OCI-LY1 (cell line): ENCODE measurements around the gene STX8.
A peak's percentile ranks its signal among the peaks of the same experiment; 100 is the strongest.
"Not testable (repeated sequence)": the region's sequence is repeated elsewhere in the genome, so short reads cannot be mapped to it uniquely, and the experiment has no call there.

ENCODE experiments used
- H2AFZ ChIP-seq: fragments of 200-600 bp; sonication (generic), shearing (Covaris generic); 2 replicates; pipeline ENCODE4 v1.6.0; 2014; ENCODE audit warnings: antibody characterized with exemption, mild to moderate bottlenecking, low read length
- H3F3A ChIP-seq: fragments of 200-600 bp; sonication (generic), shearing (Covaris generic); 2 replicates; pipeline ENCODE4 v1.6.0; 2014; ENCODE audit warnings: mild to moderate bottlenecking, antibody characterized with exemption, low read length, moderate library complexity; ENCODE audit not compliant: insufficient read depth
- H3K27ac ChIP-seq: fragments of 200-600 bp; sonication (generic); 2 replicates; pipeline ENCODE4 v1.5.1; 2014; ENCODE audit warnings: low read length, mixed run types, mild to moderate bottlenecking, low read depth; ENCODE audit not compliant: poor library complexity, severe bottlenecking
- H3K27me3 ChIP-seq: fragments of 200-600 bp; sonication (generic); 2 replicates; pipeline ENCODE4 v1.6.0; 2014; ENCODE audit warnings: antibody characterized with exemption, mild to moderate bottlenecking, low read length, moderate library complexity; ENCODE audit not compliant: insufficient read depth
- H3K36me3 ChIP-seq: fragments of 200-600 bp; sonication (generic); 2 replicates; pipeline ENCODE4 v1.6.1; 2014; ENCODE audit warnings: mild to moderate bottlenecking, antibody characterized with exemption, low read length, moderate library complexity, mixed read lengths; ENCODE audit not compliant: insufficient read depth
- H3K4me1 ChIP-seq: fragments of 200-600 bp; sonication (generic); 2 replicates; pipeline ENCODE4 v1.5.1; 2014; ENCODE audit warnings: mild to moderate bottlenecking, low read length, moderate library complexity; ENCODE audit not compliant: insufficient read depth, severe bottlenecking
- H3K4me2 ChIP-seq: fragments of 200-600 bp; sonication (generic), shearing (Covaris generic); 2 replicates; pipeline ENCODE4 v1.6.1; 2014; ENCODE audit warnings: low read length
- H3K4me3 ChIP-seq: fragments of 200-600 bp; sonication (generic); 2 replicates; pipeline ENCODE4 v1.5.1; 2014; ENCODE audit warnings: low read length, low read depth, mild to moderate bottlenecking, mixed read lengths; ENCODE audit not compliant: poor library complexity, severe bottlenecking
- H3K79me2 ChIP-seq: fragments of 200-600 bp; shearing (Covaris generic); 2 replicates; pipeline ENCODE4 v1.6.1; 2016; ENCODE audit warnings: mixed run types, low read length, mixed read lengths; ENCODE audit not compliant: insufficient read depth
- H3K9ac ChIP-seq: fragments of 200-600 bp; sonication (generic), shearing (Covaris generic); 2 replicates; pipeline ENCODE4 v1.6.1; 2014; ENCODE audit warnings: mild to moderate bottlenecking, low read length, mixed read lengths
- H3K9me2 ChIP-seq: fragments of 200-600 bp; sonication (generic), shearing (Covaris generic); 2 replicates; pipeline ENCODE4 v1.6.1; 2014; ENCODE audit warnings: low read depth, mild to moderate bottlenecking, low read length, mixed read lengths
- H3K9me3 ChIP-seq: fragments of 200-600 bp; shearing (Covaris generic); 2 replicates; pipeline ENCODE4 v1.6.1; 2014; ENCODE audit warnings: low read length, mixed read lengths
- H4K20me1 ChIP-seq: fragments of 200-600 bp; sonication (generic), shearing (Covaris generic); 2 replicates; pipeline ENCODE4 v1.6.0; 2016; ENCODE audit warnings: mild to moderate bottlenecking, low read length; ENCODE audit not compliant: insufficient read depth
- EZH2 ChIP-seq: fragments of 200-600 bp; sonication (generic), shearing (Covaris generic); IDR thresholded peaks from 2 replicates; pipeline ENCODE4 v1.8.0; 2017; ENCODE audit warnings: borderline replicate concordance, mixed run types, mild to moderate bottlenecking, antibody characterized with exemption, low read length, moderate library complexity, mixed read lengths
- TF ChIP-seq, protein P1 (sequence below): fragments of 200-600 bp; sonication (generic), shearing (Covaris generic); IDR thresholded peaks from 2 replicates; pipeline ENCODE4 v1.5.1; 2017; ENCODE audit warnings: mild to moderate bottlenecking, antibody characterized with exemption, low read length, moderate library complexity, mixed read lengths

Gene STX8

DNA sequence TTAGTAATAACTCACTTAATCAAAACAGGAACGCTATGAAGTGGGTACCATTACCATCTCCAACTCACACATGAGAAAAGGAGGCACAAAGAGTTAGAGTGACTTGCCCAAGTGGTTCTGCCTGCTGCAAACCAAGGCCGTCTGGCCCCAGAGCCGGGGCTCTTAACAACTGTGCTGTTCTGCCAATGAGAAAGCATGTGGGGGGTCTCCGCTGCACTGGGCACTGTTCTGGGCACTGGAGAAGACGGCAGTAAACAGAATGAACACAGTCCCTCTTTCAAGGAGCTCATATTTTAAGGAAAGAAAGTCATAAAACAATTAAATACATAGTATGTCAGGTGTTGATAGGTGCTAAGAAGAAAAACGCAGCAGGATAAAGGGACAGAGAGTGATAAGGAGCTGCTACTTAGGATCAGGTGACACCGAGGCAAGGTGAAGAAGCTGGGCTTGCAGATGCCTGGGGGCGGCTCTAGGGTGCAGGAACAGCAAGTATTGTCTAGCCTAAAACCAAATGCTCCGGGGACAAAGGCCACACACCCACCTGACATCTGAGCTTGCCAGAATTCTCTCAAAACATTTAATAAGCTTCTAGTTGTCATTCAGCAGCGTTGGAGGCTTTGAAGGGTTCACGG lies 6.5 kb downstream of the STX8 start:
- Histone ChIP-seq H3K9me3 (no peaks in the 10 kb centered on the region), H3K4me3 (no peak overlapping the region), H3K79me2 (no peaks in the 10 kb centered on the region), H3K4me2 (no peak overlapping the region), H2AFZ (no peak overlapping the region), H3K9ac (no peak overlapping the region), H3K27me3 (no peaks in the 10 kb centered on the region), H3K27ac (no peak overlapping the region), H3F3A (no peaks in the 10 kb centered on the region), H4K20me1 (no peaks in the 10 kb centered on the region), H3K36me3 (peaks cover 34% of the 10 kb centered on the region), H3K9me2 (no peaks in the 10 kb centered on the region), H3K4me1 (peaks cover 6% of the 10 kb centered on the region)
- no peak for TF ChIP-seq EZH2
- TF ChIP-seq, protein P1, sequence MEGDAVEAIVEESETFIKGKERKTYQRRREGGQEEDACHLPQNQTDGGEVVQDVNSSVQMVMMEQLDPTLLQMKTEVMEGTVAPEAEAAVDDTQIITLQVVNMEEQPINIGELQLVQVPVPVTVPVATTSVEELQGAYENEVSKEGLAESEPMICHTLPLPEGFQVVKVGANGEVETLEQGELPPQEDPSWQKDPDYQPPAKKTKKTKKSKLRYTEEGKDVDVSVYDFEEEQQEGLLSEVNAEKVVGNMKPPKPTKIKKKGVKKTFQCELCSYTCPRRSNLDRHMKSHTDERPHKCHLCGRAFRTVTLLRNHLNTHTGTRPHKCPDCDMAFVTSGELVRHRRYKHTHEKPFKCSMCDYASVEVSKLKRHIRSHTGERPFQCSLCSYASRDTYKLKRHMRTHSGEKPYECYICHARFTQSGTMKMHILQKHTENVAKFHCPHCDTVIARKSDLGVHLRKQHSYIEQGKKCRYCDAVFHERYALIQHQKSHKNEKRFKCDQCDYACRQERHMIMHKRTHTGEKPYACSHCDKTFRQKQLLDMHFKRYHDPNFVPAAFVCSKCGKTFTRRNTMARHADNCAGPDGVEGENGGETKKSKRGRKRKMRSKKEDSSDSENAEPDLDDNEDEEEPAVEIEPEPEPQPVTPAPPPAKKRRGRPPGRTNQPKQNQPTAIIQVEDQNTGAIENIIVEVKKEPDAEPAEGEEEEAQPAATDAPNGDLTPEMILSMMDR, result no peak

DNA sequence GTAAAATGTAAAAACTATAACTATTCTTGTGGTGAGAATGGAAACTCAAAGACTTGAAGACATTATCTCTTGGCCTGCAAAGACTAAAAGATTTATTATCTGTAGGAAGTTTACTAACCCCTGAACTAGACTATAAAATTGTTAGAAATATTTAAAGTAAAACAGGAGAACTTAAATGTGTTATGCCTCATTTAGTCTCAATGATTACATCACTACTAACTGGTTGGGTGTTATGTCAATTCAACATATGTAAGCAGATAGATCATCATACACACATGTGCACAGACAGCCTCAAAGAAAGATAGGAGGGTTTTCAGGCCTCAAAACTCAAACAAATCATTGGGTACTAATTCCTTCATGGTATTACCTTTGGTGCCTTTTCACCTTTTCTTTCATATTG lies 7.6 kb downstream of the STX8 start:
- Histone ChIP-seq H3K9ac (no peak overlapping the region), H3K4me2 (no peak overlapping the region), H3K27me3 (no peaks in the 10 kb centered on the region), H3K36me3 (peaks cover 34% of the 10 kb centered on the region), H3K9me3 (no peaks in the 10 kb centered on the region), H4K20me1 (no peaks in the 10 kb centered on the region), H3F3A (no peaks in the 10 kb centered on the region), H2AFZ (no peak overlapping the region), H3K9me2 (no peaks in the 10 kb centered on the region), H3K4me3 (no peak overlapping the region), H3K4me1 (peaks cover 6% of the 10 kb centered on the region), H3K27ac (peak overlapping the region; percentile 12), H3K79me2 (no peaks in the 10 kb centered on the region)
- TF ChIP-seq, protein P1, result no peak
- no peak for TF ChIP-seq EZH2

DNA sequence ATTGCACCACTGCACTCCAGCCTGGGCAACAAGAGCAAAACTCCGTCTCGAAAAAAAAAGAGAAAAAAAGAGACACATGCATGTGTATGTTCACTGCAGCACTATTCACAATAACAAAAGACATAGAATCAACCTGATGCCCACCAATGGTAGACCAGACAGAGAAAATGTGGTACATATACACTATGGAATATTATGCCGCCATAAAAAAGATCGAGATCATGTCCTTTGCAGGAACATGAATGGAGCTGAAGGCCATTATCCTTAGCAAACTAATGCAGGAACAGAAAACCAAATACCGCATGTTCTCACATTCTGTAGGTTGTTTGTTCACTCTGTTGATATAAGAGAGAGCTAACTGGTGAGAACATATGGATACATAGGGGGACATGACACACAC lies 8.9 kb downstream of the STX8 start:
- H3K9me2 ChIP-seq, H2AFZ ChIP-seq, H3K4me1 ChIP-seq, H3K4me2 ChIP-seq, H3K27ac ChIP-seq, H3F3A ChIP-seq, H3K9ac ChIP-seq, H3K27me3 ChIP-seq, H3K79me2 ChIP-seq, H4K20me1 ChIP-seq, H3K9me3 ChIP-seq, H3K4me3 ChIP-seq: not testable (repeated sequence)
- H3K36me3 ChIP-seq, result peaks cover 34% of the 10 kb centered on the region

DNA sequence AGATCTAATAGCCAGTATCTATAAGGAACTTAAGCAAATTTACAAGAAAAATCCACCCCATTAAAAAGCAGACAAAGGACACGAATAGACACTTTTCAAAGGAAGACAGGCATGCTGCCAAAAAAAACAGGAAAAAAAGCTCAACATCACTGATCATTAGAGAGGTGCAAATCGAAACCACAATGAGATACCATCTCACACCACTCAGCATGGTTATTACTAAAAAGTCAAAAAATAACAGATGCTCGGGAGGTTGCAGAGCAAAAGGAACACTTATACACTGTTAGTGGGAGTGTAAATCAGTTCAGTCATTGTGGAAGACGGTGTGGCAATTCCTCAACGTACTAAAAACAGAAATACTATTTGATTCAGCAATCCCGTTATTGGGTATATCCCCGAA lies 9.6 kb downstream of the STX8 start:
- H2AFZ ChIP-seq, result no peak overlapping the region
- H3K9me3 ChIP-seq, result no peaks in the 10 kb centered on the region
- H3F3A ChIP-seq, result no peaks in the 10 kb centered on the region
- no peaks in the 10 kb centered on the region for H3K9me2 ChIP-seq
- H4K20me1 ChIP-seq, result no peaks in the 10 kb centered on the region
- no peaks in the 10 kb centered on the region for H3K79me2 ChIP-seq
- H3K4me2 ChIP-seq, result no peak overlapping the region
- H3K27ac ChIP-seq, result no peak overlapping the region
- no peak overlapping the region for H3K9ac ChIP-seq
- peaks cover 34% of the 10 kb centered on the region for H3K36me3 ChIP-seq
- H3K27me3 ChIP-seq, result no peaks in the 10 kb centered on the region
- H3K4me3 ChIP-seq, result no peak overlapping the region
- TF ChIP-seq, protein P1, result no peak
- TF ChIP-seq EZH2, result no peak
- peaks cover 6% of the 10 kb centered on the region for H3K4me1 ChIP-seq
